GM19035 (cell line): Measurements from ENCODE around the gene MRPS35.

Experiments
- ATAC-seq: cut with Tn5 transposase; IDR thresholded peaks from one replicate; pipeline ENCODE4 v1.9.1; 2021; ENCODE audit not compliant: unreplicated experiment

MRPS35 gene

DNA sequence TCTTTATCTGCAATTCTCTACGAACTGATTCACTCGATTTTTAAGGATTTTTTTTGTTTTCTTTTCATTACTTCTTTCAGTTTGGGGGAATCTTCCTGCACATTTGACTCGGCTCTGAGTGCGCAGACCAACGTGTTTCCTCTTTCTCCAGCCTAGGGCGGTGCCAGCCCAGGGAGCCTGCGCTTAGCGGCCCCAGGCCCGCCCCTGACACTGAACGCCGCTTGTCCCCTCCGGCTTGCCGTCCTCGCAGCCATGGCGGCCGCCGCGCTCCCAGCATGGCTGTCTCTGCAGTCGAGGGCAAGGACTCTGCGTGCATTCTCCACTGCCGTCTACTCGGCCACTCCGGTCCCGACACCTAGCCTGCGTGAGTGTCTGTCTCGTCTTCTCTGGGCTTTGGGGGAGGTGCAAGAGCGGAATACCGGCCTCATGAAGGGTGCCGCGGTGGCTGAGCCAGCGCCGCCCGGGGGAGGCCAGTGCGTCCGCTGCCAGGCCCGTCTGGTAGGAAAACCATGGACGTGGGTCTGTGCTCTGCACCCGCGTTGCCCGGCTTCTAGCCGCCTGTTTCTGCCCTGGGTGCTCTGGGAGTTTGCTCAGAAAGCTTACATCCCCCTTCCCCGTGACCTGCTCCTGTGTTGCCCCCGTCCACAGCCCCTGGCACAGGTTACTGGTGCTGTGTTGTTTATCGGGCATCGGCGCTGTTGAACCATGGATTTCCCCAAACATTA lies at the start of gene MRPS35:
MRPS35 (plus strand) TSS at position 241 of the 725 bp plus-strand sequence; CDS start at position 253, 12 bp downstream.
- ATAC-seq: peak; percentile 97

DNA sequence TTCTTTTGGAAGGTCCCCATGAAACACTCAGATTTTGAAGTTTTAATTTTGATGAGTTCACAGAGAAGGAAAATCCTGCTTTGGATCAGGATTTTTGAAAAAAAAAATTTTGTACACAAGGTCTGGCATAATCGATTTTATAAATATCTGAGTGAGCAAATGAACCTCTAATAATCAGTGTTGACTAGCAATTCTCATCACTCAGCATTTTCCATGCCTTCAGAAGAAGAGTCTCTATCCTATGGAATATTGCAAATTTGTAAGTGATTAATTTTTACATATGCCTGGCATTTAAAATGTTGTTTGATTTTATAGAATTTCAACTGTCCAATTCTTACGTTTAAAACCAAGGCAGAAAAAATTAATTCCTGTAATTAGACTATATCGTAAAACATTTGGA lies 44.9 kb upstream of the MRPS35 start:
- ATAC-seq: no peak

GRCh38 chr12:27666510-27666909 lies 44.1 kb upstream of the MRPS35 start:
- ATAC-seq: no peak

DNA sequence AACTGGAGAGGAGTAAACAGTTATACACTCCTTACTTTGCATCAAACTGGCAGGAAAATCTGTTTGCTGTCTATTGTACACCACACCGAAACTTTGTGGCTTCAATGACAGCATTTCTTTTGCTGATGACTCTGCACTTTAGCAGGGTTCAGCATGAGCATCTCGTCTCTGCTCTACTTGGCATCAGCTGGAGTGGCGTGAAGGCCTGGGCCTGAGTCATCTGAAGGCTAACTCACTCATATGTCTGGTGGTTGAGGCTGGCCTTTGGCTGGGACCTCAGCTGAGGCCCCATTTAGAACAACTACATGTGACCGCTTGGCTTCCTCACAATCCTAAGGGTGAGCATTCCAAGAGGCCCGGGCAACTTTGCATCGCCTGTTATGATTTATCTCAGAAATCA lies 43.1 kb upstream of the MRPS35 start:
- ATAC-seq: no peak

DNA sequence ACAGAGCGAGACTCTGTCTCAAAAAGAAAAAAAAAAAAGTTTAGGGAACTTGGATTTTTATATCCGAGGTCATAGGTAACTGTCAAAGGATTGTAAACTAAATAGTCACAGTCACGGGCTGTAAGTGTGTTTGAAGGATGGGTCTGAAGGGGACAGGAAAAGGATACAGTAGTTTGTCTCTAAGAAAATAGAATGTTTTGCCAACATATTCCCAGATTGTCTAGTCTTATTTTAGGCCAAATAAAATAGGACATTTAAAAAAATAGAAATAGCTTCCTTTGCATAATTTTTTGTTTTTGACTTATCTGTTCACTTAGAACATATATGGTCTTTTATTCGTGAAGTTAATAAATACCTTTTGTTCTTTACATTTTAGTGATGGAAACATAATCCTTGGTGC lies 38.6 kb upstream of the MRPS35 start:
- ATAC-seq: no peak

DNA sequence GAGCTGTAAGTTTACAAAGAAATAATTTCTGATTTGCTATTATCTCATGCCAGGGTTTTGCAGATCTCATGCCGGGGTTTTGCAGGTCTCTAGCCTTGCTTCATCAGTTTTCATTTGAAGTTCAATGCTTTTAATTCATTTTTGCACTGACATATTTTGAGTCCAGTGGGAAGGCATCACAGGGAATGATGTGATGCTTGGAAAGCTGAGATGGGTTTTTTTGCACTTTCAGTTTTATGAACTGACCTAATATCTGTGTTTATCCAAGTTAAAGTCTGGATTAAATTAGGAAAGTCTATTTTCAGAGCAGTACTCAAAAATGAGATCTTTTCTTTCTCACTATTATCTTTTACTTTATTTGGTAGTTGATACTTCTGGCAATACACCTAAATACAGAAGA lies 38.0 kb upstream of the MRPS35 start:
- no peak for ATAC-seq

DNA sequence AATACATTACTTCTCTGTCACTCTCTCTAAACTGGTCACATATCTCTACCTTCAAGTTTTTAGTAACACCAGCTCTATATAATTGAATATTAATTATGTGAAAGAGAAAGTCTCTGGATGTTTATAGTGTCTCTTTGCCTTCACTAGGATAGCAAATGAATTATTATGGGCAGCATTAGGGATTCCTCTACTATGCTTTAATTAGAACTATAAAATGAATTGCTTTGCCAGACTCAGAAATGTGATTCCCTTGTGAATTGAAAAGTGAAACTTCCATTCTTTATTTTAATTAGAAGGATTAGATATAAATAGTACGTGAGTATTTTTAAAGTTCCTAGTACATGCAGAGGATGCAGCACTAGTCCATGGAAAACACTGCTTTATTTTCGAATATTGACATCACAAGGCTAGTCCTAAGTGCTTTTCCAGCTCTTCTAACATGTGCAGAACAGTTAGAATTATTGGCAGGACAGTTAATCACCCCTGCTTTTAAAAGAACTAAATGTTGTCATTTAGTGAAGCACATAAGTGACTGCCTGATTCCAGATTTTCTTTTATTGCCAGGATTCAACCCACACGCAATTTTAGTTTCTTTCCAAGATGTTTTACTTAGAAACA lies 37.4 kb upstream of the MRPS35 start:
- ATAC-seq: no peak

DNA sequence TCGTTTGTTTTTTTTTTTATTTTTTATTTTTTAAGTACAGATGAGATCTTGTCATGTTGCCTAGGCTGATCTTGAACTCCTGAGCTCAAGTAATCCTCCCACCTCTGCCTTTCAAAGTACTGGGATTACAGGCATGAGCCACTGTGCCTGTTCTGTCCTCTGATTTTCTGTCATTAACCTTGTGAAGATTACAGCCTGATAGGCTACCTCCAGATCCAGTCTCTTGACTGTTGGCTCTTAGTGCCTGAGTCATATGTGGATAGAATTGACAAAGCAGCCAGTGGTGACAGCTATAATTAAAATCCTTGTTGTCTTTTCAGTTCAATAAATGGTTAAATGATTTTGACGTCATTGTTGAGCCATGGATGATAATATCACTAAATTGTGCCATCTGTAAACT lies 35.6 kb upstream of the MRPS35 start:
- no peak for ATAC-seq

GRCh38 chr12:27680619-27681018 lies 30.0 kb upstream of the MRPS35 start:
- ATAC-seq: no peak

- ATAC-seq: no peak
These were observed 28.1 kb upstream of the MRPS35 start for GRCh38 chr12:27682534-27682933.

DNA sequence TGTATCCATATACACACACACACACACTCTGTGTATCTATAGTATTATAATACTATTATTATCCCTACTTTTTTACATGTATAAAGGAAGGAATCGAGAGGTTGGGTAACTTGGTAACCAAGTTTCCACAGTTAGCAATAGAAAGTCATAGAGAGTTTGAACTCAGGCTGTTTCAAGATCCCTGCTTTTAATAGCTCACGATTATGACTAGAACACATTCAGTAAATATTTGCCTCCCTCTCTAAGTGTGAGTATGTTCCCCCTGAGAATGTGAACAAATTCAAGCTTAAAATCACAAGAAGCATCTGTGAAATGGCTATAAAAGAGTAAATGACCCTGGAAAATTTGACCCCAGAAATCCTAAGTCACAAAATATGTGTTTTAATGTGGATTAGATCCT lies 25.4 kb upstream of the MRPS35 start:
- ATAC-seq: no peak

GRCh38 chr12:27686147-27686546 lies 24.5 kb upstream of the MRPS35 start:
- ATAC-seq: no peak

- ATAC-seq: no peak
These were observed 22.0 kb upstream of the MRPS35 start for GRCh38 chr12:27688671-27689070.

DNA sequence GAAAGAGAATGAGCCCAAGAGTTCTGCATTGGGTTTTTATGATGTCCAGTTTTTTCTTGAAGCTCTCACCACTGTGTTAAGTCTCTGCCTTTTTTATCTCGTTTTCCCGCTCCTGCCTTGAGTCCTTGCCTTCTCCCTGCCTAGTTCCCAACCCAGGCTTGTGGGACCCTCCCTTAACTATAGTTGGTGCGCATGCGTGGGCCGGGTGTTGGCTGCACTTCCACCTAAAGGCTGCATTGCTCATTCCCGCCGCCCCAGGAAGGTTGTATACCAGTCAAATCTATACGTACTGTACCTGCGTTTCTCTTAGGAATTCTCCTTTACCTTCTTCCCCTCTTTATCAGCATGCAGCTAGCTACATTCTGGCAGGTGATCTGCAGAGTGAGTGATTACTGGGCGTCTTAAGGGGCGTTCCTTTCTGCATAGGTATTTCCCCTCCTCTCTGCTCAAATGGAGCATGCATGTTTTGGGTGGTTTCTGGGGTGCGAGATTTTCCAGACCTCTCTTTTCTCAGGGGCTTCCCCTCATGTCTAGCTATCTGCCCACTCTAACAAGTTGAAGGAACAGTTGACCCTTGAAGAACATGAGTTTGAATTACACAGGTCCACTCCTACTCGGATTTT lies 21.0 kb upstream of the MRPS35 start:
- ATAC-seq: no peak

- ATAC-seq: no peak
These were observed 17.2 kb upstream of the MRPS35 start for GRCh38 chr12:27693403-27693802.

- ATAC-seq: no peak
These were observed 14.9 kb upstream of the MRPS35 start for GRCh38 chr12:27695556-27696292.

- no peak for ATAC-seq
These were observed 14.4 kb upstream of the MRPS35 start, which contains the start of gene REP15 for GRCh38 chr12:27696293-27696652. REP15 (plus strand) TSS chr12:27696447; CDS start chr12:27696563, 116 bp downstream.

GRCh38 chr12:27696864-27697564 lies 13.6 kb upstream of the MRPS35 start:
- no peak for ATAC-seq

DNA sequence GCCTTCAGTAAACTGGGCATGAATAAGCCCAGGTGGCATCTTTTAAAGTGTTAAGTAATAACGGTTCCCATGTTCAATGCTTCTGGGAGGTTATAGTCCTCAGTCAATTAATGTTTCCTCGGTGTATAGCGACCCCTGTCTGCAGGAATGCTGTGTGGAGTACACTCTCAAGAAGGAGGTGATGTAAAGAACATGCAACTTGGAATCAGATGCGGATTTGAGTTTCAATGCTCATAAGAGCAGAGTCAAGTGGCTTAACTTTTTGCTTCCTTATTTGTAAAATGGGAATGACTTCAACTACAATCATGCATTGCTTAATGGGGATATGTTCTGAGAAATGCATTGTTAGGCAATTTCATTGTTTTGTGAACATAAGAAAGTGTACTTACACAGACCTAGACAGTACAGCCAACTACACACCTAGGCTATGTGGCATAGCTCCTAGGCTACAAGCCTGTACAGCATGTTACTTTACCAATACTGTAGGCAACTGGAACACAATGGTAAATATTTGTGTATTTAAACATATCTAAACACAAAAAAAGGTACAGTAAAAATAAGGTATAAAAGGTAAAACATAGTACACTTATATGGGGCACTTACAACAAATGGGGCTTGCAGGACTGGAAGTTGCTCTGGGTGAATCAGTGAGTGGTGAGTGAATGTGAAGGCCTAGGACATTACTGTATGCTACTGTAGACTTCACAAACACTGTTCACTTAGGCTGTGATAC lies 6.7 kb upstream of the MRPS35 start:
- ATAC-seq: peak; percentile 91

- no peak for ATAC-seq
These were observed 5.4 kb upstream of the MRPS35 start for GRCh38 chr12:27705263-27705662.
